GM12878 (cell line): ENCODE measurements around the gene ATP5F1D. TPM values are rescaled to one million over a fixed set of nuclear protein-coding genes. Genes with fewer than 3 reads are reported as not detected.

Experiments
- BACH1 ChIP-seq: fragments of 450-650 bp; IDR thresholded peaks from 2 replicates; pipeline ENCODE4 v1.6.1; 2017; ENCODE audit warnings: mild to moderate bottlenecking, borderline replicate concordance
- CEBPZ ChIP-seq: fragments of 150-350 bp; IDR thresholded peaks from 2 replicates; pipeline ENCODE4 v1.6.1; 2016; ENCODE audit warnings: low read depth, low read length
- GATAD2B ChIP-seq: fragments of 450-650 bp; conservative IDR thresholded peaks from 2 replicates; pipeline ENCODE4 v1.6.1; 2017; ENCODE audit warnings: low read depth, mild to moderate bottlenecking, moderate library complexity
- NR2C1 ChIP-seq: fragments of 450-650 bp; IDR thresholded peaks from 2 replicates; pipeline ENCODE4 v1.6.1; 2017; ENCODE audit warnings: antibody characterized with exemption, mild to moderate bottlenecking, moderate library complexity
- NR2F1 ChIP-seq: fragments of 450-650 bp; conservative IDR thresholded peaks from 2 replicates; pipeline ENCODE4 v1.6.1; 2017; ENCODE audit warnings: mild to moderate bottlenecking
- PAX8 ChIP-seq: fragments of 450-650 bp; IDR thresholded peaks from 2 replicates; pipeline ENCODE4 v1.6.1; 2017; ENCODE audit warnings: mild to moderate bottlenecking, moderate library complexity
- RAD21 ChIP-seq: IDR thresholded peaks from 2 replicates; pipeline ENCODE4 v1.6.1; 2011; ENCODE audit warnings: mild to moderate bottlenecking, low read depth, low read length, moderate library complexity; ENCODE audit not compliant: insufficient read depth
- RELA ChIP-seq: fragments of 450-650 bp; IDR thresholded peaks from 2 replicates; pipeline ENCODE4 v1.8.0; 2014; ENCODE audit warnings: borderline replicate concordance; ENCODE audit not compliant: partially characterized antibody
- SMARCA5 ChIP-seq: fragments of 450-650 bp; IDR thresholded peaks from 2 replicates; pipeline ENCODE4 v1.6.1; 2017; ENCODE audit warnings: mild to moderate bottlenecking
- SP1 ChIP-seq: IDR thresholded peaks from one replicate; pipeline ENCODE4 v1.6.1; 2011; ENCODE audit warnings: low read depth, low read length
- SREBF2 ChIP-seq: IDR thresholded peaks from 2 replicates; pipeline ENCODE4 v1.6.1; 2012; ENCODE audit warnings: mild to moderate bottlenecking, low read length
- YY1 ChIP-seq: IDR thresholded peaks from 2 replicates; pipeline ENCODE4 v1.6.1; 2011; ENCODE audit warnings: low read depth, mild to moderate bottlenecking, low read length
- ZNF207 ChIP-seq: fragments of 450-650 bp; IDR thresholded peaks from 2 replicates; pipeline ENCODE4 v1.6.1; 2014; ENCODE audit warnings: antibody characterized with exemption, mild to moderate bottlenecking, borderline replicate concordance
- polyA plus RNA-seq, 11 experiments: library from polyadenylated mRNA; depleted of rRNA in 4 of 11; unstranded in 6 of 11; stranded (reverse) in 5 of 11; fragments of >200 nt; fragmentation: Nextera tagmentation in 4 of 11; fragmentation: Illumina TruSeq in 1 of 11; extraction: Ambion mirVana in 4 of 11; extraction: Trizol in 1 of 11; gene quantifications; 1 replicate in 1 of 11; 2 replicates in 10 of 11; pipeline versions ENCODE4 v1.2.1 to v1.2.3, GENCODE V29; 2011 to 2016; ENCODE audit warnings: inconsistent platforms in 2 of 11, missing spikeins in 2 of 11, low read depth in 1 of 11
- total RNA-seq, 4 experiments: library from RNA; depleted of rRNA in 3 of 4; stranded (reverse); fragments of >200 nt in 3 of 4; fragmentation: Illumina TruSeq in 1 of 4; extraction: Trizol in 1 of 4; gene quantifications; 2 replicates each; pipeline versions ENCODE4 v1.2.1 to v1.2.3, GENCODE V29; 2013 to 2021

ATP5F1D gene
- total and polyA plus RNA-seq, 10 of the 15 experiments (the other 5 are each of a cell fraction or from before 2014, with no cell fraction given), result 7.2 to 357 (median 49.5) TPM

- no peak for TF ChIP-seq SP1
- no peak for TF ChIP-seq PAX8
- TF ChIP-seq SREBF2, result no peak
- TF ChIP-seq RAD21, result peak; percentile 77
- peak; percentile 79 for TF ChIP-seq NR2F1
- TF ChIP-seq RELA, result peak; percentile 40
- TF ChIP-seq ZNF207, result peak; percentile 89; the same call in 1 of the 2 replicates
- peak; percentile 95 for TF ChIP-seq SMARCA5
- peak; percentile 73; the same call in 1 of the 2 replicates for TF ChIP-seq YY1
- peak; percentile 99 for TF ChIP-seq BACH1
- peak; percentile 100 for TF ChIP-seq GATAD2B
- peak; percentile 46; the same call in 1 of the 2 replicates for TF ChIP-seq NR2C1
- no peak for TF ChIP-seq CEBPZ
Observed at GRCh38 chr19:1266916-1267476, 25.4 kb downstream of the ATP5F1D start (continued).
